HG02610 (cell line): Measurements from ENCODE around the gene DLGAP1.
"Not testable (repeated sequence)": the region's sequence is repeated elsewhere in the genome, so short reads cannot be mapped to it uniquely, and the experiment has no call there.

Experiments used
- ATAC-seq: cut with Tn5 transposase; IDR thresholded peaks from one replicate; pipeline ENCODE4 v1.9.1; 2021; ENCODE audit warnings: mild to moderate bottlenecking, moderate library complexity; ENCODE audit not compliant: unreplicated experiment

The DLGAP1 gene

GRCh38 chr18:3581890-3582289, 873.2 kb downstream of the DLGAP1 start:
- ATAC-seq: no peak

- ATAC-seq: not testable (repeated sequence)
Measured at GRCh38 chr18:3580523-3581025, 874.5 kb downstream of the DLGAP1 start.

GRCh38 chr18:3579701-3580100, 875.4 kb downstream of the DLGAP1 start:
- ATAC-seq: no peak

- no peak for ATAC-seq
Measured at GRCh38 chr18:3578621-3579020, 876.5 kb downstream of the DLGAP1 start.

GRCh38 chr18:3577281-3577855, 877.7 kb downstream of the DLGAP1 start:
- ATAC-seq: no peak

- ATAC-seq: no peak
Measured at GRCh38 chr18:3572761-3573160, 882.3 kb downstream of the DLGAP1 start.

GRCh38 chr18:3566851-3567250, 888.3 kb downstream of the DLGAP1 start:
- ATAC-seq: no peak

GRCh38 chr18:3560755-3561154, 894.4 kb downstream of the DLGAP1 start:
- ATAC-seq: no peak

- ATAC-seq: no peak
Measured at GRCh38 chr18:3554811-3555427, 900.2 kb downstream of the DLGAP1 start.

GRCh38 chr18:3554091-3554601, 901.0 kb downstream of the DLGAP1 start:
- no peak for ATAC-seq

- no peak for ATAC-seq
Measured at GRCh38 chr18:3552305-3552704, 902.8 kb downstream of the DLGAP1 start.

GRCh38 chr18:3547891-3548615, 907.1 kb downstream of the DLGAP1 start:
- no peak for ATAC-seq

- no peak for ATAC-seq
Measured at GRCh38 chr18:3546106-3546505, 909.0 kb downstream of the DLGAP1 start.

GRCh38 chr18:3544537-3544936, 910.6 kb downstream of the DLGAP1 start:
- ATAC-seq: no peak

- ATAC-seq: peak; percentile 99
Measured at GRCh38 chr18:3541549-3542386, 913.3 kb downstream of the DLGAP1 start.

- ATAC-seq: no peak
Measured at GRCh38 chr18:3540805-3541548, 914.1 kb downstream of the DLGAP1 start.

GRCh38 chr18:3538954-3539617, 916.0 kb downstream of the DLGAP1 start:
- no peak for ATAC-seq

GRCh38 chr18:3538456-3538855, 916.7 kb downstream of the DLGAP1 start:
- ATAC-seq: no peak

GRCh38 chr18:3530807-3531206, 924.3 kb downstream of the DLGAP1 start:
- ATAC-seq: no peak

GRCh38 chr18:3529601-3530000, 925.5 kb downstream of the DLGAP1 start:
- no peak for ATAC-seq
